Activated T-cell treated with anti-CD3 and anti-CD28 coated beads, Interleukin-2, amount 50 U/mL, for 24 hours (primary cell): ENCODE measurements around the gene DUSP8.

Source experiments
- DNase-seq: peaks from one replicate; pipeline ENCODE4 v3.0.0-alpha.2; 2020
- H3K27ac Mint-ChIP-seq: 2 replicates; pipeline ENCODE4 v1.8.0; 2020; ENCODE audit warnings: mild to moderate bottlenecking, mixed read lengths
- H3K27me3 Mint-ChIP-seq: 2 replicates; pipeline ENCODE4 v1.8.0; 2020; ENCODE audit warnings: mixed read lengths
- H3K36me3 Mint-ChIP-seq: 2 replicates; pipeline ENCODE4 v1.8.0; 2020; ENCODE audit warnings: low read depth, mixed read lengths
- H3K4me1 Mint-ChIP-seq: 2 replicates; pipeline ENCODE4 v1.8.0; 2020; ENCODE audit warnings: low read depth, mixed read lengths
- H3K4me3 Mint-ChIP-seq: 2 replicates; pipeline ENCODE4 v1.8.0; 2020; ENCODE audit warnings: mild to moderate bottlenecking, moderate library complexity, mixed read lengths
- H3K9me3 Mint-ChIP-seq: 2 replicates; pipeline ENCODE4 v1.8.0; 2020; ENCODE audit warnings: mixed read lengths

Gene DUSP8

GRCh38 chr11:1574238-1574932, 2.3 kb upstream of the DUSP8 start:
- no peaks in the 10 kb centered on the region for H3K36me3 Mint-ChIP-seq
- H3K4me1 Mint-ChIP-seq = peaks cover 15% of the 10 kb centered on the region
- H3K9me3 Mint-ChIP-seq = no peaks in the 10 kb centered on the region
- H3K27me3 Mint-ChIP-seq = peaks cover 10% of the 10 kb centered on the region
- peak; percentile 78 for DNase-seq
- H3K4me3 Mint-ChIP-seq = peak overlapping the region; percentile 53
- H3K27ac Mint-ChIP-seq = no peak overlapping the region

GRCh38 chr11:1573903-1574237, 1.8 kb upstream of the DUSP8 start:
- Mint-ChIP-seq H3K4me1 (peaks cover 17% of the 10 kb centered on the region), H3K4me3 (peak overlapping the region; percentile 53), H3K27ac (no peak overlapping the region), H3K9me3 (no peaks in the 10 kb centered on the region), H3K27me3 (peaks cover 10% of the 10 kb centered on the region), H3K36me3 (no peaks in the 10 kb centered on the region)
- no peak for DNase-seq

GRCh38 chr11:1573077-1573902, 1.2 kb upstream of the DUSP8 start:
- Mint-ChIP-seq H3K4me1 (peaks cover 20% of the 10 kb centered on the region), H3K9me3 (no peaks in the 10 kb centered on the region), H3K27ac (no peak overlapping the region), H3K36me3 (no peaks in the 10 kb centered on the region), H3K4me3 (peak overlapping the region; percentile 53), H3K27me3 (peaks cover 10% of the 10 kb centered on the region)
- DNase-seq = peak; percentile 62

GRCh38 chr11:1571760-1572196, 293 bp downstream of the DUSP8 start:
- Mint-ChIP-seq H3K27me3 (peaks cover 10% of the 10 kb centered on the region), H3K36me3 (no peaks in the 10 kb centered on the region), H3K4me1 (peaks cover 20% of the 10 kb centered on the region), H3K4me3 (no peak overlapping the region), H3K9me3 (no peaks in the 10 kb centered on the region), H3K27ac (no peak overlapping the region)
- DNase-seq = no peak

DNA sequence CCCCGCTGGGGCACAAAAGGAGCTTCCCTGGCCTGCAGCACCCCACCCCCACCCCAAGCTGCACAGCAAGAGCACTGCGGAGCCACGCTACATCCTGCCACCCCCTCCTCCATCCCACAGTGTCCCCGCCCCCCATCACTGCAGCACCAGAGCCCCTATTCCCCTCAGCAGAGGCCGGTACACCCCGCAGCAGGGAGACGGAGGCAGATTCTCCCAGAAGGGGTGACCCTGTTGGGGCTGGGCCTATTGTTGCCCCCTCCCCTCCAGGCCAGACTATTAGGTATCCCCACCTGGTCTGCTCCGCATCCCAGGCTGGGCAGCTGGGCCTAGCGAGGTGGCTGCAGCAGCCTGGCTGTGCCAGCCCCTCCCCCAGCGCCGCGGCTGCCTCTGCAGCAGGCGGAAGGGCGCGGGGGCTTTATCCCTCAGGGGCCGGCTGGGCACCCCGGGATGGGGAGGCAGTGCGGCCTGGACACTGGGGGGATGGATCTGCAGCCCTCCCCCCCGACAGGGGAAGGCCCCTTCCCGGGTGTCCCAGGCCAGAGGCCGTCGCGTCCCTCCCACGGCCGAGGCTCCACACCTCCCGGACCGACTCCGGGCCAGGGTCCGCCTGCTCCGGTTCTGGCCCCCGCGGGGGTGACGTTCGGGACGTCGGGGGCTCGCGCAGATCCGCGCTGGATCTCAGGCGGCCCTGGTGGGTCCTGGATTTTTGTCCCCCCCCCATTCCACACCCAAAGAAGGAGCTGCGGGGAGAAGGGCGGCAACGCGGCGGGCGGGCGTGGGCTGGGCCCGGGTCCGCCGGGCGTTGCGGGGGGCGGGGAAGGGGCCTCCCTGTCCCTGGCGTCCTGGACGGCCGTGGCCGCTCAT, 943 bp downstream of the DUSP8 start:
- H3K27ac Mint-ChIP-seq = no peak overlapping the region
- H3K27me3 Mint-ChIP-seq = peaks cover 10% of the 10 kb centered on the region
- peak overlapping the region; percentile 63 for H3K4me3 Mint-ChIP-seq
- H3K36me3 Mint-ChIP-seq = no peaks in the 10 kb centered on the region
- DNase-seq = peak; percentile 49
- H3K4me1 Mint-ChIP-seq = peaks cover 20% of the 10 kb centered on the region
- no peaks in the 10 kb centered on the region for H3K9me3 Mint-ChIP-seq

GRCh38 chr11:1570531-1570895, 1.6 kb downstream of the DUSP8 start:
- H3K36me3 Mint-ChIP-seq = no peaks in the 10 kb centered on the region
- H3K9me3 Mint-ChIP-seq = no peaks in the 10 kb centered on the region
- peaks cover 9% of the 10 kb centered on the region for H3K27me3 Mint-ChIP-seq
- peaks cover 20% of the 10 kb centered on the region for H3K4me1 Mint-ChIP-seq
- H3K4me3 Mint-ChIP-seq = peak overlapping the region; percentile 63
- H3K27ac Mint-ChIP-seq = no peak overlapping the region
- DNase-seq = no peak

GRCh38 chr11:1570001-1570453, 2.0 kb downstream of the DUSP8 start:
- Mint-ChIP-seq H3K27ac (no peak overlapping the region), H3K27me3 (peaks cover 6% of the 10 kb centered on the region), H3K36me3 (no peaks in the 10 kb centered on the region), H3K4me3 (no peak overlapping the region), H3K9me3 (no peaks in the 10 kb centered on the region), H3K4me1 (peaks cover 20% of the 10 kb centered on the region)
- peak; percentile 30 for DNase-seq

DNA sequence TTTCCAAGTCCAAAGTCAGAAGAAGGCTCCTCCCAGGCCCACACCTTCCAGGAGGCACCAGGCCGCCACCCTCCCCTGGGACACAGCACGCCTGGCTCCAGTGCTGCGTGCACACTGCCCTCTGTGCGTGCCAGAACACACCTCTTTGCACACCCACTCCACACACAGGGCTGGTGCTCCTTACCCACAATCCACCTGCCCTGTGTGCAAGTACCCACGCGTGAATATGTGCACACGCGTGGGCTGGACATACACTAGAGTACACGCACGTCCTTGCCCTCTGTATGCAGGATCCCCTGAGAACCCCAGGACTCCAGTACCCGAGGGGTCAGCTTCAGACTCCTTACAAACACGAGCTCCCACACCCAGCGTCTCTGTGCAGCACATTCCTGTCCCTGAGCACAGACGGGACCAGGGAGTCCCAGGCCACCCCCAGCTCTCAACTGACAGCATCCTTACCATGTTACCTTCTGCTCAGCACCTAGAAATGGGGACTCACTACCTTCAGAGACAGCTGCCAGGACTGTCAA, 2.8 kb downstream of the DUSP8 start:
- Mint-ChIP-seq H3K9me3 (no peaks in the 10 kb centered on the region), H3K4me3 (no peak overlapping the region), H3K27me3 (peaks cover 6% of the 10 kb centered on the region), H3K36me3 (no peaks in the 10 kb centered on the region), H3K27ac (no peak overlapping the region), H3K4me1 (peaks cover 20% of the 10 kb centered on the region)
- DNase-seq = no peak

DNA sequence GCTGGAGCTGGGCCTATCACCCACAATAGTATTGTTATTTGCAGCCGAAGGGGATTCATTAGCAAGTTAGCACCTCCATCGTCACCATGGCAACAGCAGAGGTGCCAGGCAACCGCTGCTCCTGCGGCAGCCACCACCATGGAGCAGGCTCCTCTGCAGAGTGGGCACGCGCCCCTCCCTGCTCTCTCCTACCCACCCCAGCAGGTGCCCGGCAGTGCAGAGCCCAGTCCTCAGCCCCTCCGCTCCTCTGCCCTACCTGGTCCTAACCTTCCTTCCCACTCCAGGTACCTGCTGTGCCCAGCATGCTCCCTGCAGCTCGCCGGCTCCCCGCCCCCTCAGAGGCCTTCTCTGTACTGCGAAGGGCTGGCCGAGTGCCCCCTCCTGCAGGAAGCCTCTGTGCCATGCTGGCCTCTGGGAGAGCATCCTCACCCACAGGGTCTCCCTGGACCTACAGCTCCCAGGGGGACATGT, 3.6 kb downstream of the DUSP8 start:
- no peaks in the 10 kb centered on the region for H3K36me3 Mint-ChIP-seq

GRCh38 chr11:1567721-1568100, 4.4 kb downstream of the DUSP8 start:
- H3K4me1 Mint-ChIP-seq = peaks cover 13% of the 10 kb centered on the region
- H3K27me3 Mint-ChIP-seq = no peaks in the 10 kb centered on the region
- H3K4me3 Mint-ChIP-seq = no peak overlapping the region
- no peak for DNase-seq
- no peaks in the 10 kb centered on the region for H3K9me3 Mint-ChIP-seq
- no peaks in the 10 kb centered on the region for H3K36me3 Mint-ChIP-seq
- H3K27ac Mint-ChIP-seq = no peak overlapping the region

More for the DNA sequence above, 3.6 kb downstream of the DUSP8 start:
- Mint-ChIP-seq H3K27me3 (peaks cover 2% of the 10 kb centered on the region), H3K27ac (peak overlapping the region; percentile 29), H3K4me3 (no peak overlapping the region), H3K4me1 (peaks cover 16% of the 10 kb centered on the region), H3K9me3 (no peaks in the 10 kb centered on the region)
- DNase-seq = peak; percentile 33

DNA sequence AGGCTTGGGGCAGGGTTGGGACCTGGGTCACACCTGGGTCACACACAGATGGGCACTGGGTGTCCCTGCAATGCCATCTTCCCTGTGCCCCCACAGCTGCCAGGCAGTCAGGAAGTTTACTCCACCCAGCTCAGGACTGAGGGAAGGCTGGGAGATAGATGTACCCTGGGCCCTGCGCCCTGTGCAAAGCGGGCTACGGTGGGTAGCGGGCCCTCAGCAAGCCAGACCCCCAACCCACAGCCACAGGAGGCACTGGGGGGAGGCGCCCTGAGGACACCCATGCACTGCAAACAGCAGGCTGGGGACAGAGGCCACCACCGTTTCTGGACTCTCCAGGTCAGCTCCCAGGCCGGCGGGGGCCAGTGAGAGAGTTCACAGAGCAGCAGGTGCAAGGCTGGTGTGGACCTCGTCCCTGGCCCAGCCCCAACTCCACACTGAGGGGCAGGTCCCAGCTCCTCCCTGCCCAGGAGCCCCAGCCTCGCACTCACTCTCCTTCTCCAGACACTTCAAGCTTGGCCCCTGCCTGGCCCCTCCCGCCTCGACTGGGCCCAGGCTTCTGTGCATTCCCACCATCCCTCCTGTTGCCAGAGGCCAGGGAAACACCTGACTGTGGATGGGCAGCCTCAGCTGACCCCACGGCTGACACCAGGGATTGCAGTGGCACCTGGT, 4.9 kb downstream of the DUSP8 start:
- Mint-ChIP-seq H3K9me3 (no peaks in the 10 kb centered on the region), H3K27ac (no peak overlapping the region), H3K27me3 (no peaks in the 10 kb centered on the region), H3K4me1 (peaks cover 13% of the 10 kb centered on the region), H3K4me3 (no peak overlapping the region), H3K36me3 (peaks cover 4% of the 10 kb centered on the region)
- no peak for DNase-seq

DNA sequence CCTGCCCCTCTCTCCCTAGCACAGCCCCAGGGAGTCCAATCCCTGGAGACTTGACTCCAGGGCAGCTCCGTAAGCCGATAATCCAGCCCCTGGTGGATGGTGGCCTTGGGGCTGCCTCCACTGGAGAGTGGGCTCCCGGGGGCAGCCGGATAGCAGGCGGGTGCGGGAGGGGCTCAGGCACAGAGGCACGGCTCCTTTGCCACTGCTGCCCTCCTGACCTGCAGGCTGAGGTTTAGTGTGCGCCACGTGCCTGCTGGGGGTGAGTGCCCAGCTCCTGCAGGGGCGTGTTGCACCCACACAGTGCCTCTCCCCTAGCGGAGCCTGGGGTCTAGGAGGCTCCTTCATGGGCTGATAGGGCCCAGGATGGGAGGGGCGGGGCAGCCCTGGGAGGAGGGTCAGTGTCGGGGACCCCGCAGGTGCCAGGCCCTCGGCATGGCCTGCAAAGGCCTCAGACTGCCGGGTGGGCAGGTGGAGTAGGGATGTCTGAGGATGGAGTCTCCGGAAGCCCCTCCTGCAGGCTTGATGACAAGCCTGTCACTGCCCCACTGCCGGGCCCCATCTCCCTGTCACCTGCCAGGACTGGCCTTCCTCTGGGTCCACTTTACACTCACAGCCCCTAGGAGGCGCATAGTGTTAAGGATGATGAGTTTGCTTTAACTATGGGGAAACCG, 5.6 kb downstream of the DUSP8 start:
- peaks cover 6% of the 10 kb centered on the region for H3K36me3 Mint-ChIP-seq
- H3K4me3 Mint-ChIP-seq = no peak overlapping the region
- no peaks in the 10 kb centered on the region for H3K9me3 Mint-ChIP-seq
- H3K27ac Mint-ChIP-seq = no peak overlapping the region
- H3K27me3 Mint-ChIP-seq = no peaks in the 10 kb centered on the region
- H3K4me1 Mint-ChIP-seq = peaks cover 13% of the 10 kb centered on the region
- no peak for DNase-seq

- no peaks in the 10 kb centered on the region for H3K9me3 Mint-ChIP-seq
- DNase-seq = no peak
- no peak overlapping the region for H3K4me3 Mint-ChIP-seq
- peaks cover 6% of the 10 kb centered on the region for H3K36me3 Mint-ChIP-seq
- H3K27ac Mint-ChIP-seq = no peak overlapping the region
- H3K4me1 Mint-ChIP-seq = peaks cover 13% of the 10 kb centered on the region
- H3K27me3 Mint-ChIP-seq = no peaks in the 10 kb centered on the region
These were observed 6.2 kb downstream of the DUSP8 start for GRCh38 chr11:1565904-1566247.
